ENCODE results near the gene MAN1C1.
A peak's percentile ranks its signal among the peaks of the same experiment; 100 is the strongest.

MAN1C1 gene

DNA sequence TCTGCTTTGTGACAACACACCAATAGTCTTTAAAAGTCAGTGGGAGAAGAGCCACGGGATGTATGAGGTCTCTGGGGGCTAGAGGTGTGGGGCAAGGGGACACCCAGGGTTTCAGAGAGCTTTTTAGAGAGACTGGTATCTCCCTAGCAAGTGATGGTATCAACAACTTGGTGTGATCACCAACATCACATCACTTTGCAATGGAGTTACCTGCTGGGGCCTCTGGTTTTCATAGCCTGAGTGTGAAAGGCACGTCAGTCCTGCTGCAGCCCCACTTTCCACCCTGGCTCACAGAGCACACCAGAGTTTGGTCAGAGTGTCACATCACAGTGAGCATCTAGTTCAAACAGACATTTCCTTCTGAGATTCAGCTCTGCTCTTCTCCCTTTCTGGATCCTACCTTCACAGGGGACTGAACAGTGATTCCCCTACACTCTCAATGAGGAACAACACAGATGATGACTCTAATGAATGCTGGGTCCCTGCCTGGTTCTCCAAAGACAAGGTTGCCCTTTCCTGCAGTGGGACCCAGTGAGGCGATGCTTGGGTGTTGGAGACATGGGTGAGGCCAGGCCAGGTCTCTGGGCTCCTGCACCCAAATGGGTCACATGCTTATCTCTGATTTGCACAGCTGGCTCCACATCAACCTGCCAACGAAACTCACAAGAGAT lies 2.0 kb upstream of the MAN1C1 start:
- DNase-seq = no peak

DNA sequence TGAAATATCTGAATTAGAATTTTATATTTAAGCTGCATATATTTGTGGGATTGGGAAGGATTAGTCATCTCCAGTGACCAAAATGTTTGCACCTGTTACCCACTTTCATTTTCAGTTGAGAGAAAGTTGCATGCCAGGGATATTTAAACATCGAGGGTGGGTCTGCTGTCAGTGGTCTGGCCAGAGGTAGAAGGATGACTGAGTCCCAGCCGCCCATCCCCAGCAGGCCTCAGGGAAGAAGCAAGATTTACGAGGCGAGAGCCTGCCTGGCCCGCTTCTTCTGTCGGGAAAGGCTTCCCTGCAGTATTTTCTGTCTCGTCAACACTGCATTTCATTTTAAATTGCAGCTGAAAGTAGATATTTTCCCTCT lies 1.4 kb upstream of the MAN1C1 start:
- no peak for DNase-seq

GRCh38 chr1:25615563-25616094 lies 962 bp upstream of the MAN1C1 start:
- no peak for DNase-seq

GRCh38 chr1:25616987-25617624 lies 515 bp downstream of the MAN1C1 start:
- DNase-seq = no peak

GRCh38 chr1:25617625-25618432 lies 1.2 kb downstream of the MAN1C1 start:
- DNase-seq = no peak

- no peak for DNase-seq
Observed at GRCh38 chr1:25618433-25618808, 1.8 kb downstream of the MAN1C1 start.

DNA sequence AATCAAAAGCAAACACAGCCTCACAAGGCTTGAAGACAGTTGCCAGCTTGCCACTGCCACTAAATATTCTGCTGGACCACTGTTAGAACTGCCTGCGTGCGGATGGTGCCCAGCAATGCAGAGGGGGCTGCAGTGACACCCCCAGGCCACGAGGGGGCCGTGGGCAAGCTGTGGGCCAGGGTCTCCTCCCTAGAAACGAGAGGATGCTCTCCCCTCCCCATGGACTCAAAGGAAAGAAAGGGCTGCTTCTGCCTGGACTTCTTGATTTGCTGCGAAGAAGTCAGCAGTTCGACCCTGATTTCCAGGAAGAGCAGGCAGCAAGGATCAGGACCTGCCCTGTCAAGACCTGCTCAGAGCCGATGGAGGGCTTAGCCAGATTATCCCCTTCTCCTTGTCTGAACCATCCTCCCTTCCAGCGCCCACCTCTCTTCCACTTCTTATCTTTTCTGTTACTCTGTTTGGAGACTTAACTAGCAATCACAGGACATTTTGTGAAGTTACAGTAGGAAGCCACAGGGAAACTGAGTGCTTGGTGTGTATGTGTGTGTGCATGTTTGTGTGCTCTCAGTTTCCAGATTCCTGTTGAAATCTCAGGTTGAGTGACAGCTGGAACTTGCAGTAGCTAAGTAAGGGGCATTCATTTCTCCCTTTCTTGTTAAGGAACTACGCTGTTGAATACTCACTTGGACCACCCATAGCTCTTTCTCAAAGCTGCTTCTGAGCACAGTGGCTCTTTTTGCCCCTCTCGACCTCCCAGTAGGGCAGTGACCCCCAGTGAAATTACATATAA lies 2.7 kb downstream of the MAN1C1 start:
- DNase-seq = peak; percentile 26

GRCh38 chr1:25620211-25620610 lies 3.6 kb downstream of the MAN1C1 start:
- no peak for DNase-seq

DNA sequence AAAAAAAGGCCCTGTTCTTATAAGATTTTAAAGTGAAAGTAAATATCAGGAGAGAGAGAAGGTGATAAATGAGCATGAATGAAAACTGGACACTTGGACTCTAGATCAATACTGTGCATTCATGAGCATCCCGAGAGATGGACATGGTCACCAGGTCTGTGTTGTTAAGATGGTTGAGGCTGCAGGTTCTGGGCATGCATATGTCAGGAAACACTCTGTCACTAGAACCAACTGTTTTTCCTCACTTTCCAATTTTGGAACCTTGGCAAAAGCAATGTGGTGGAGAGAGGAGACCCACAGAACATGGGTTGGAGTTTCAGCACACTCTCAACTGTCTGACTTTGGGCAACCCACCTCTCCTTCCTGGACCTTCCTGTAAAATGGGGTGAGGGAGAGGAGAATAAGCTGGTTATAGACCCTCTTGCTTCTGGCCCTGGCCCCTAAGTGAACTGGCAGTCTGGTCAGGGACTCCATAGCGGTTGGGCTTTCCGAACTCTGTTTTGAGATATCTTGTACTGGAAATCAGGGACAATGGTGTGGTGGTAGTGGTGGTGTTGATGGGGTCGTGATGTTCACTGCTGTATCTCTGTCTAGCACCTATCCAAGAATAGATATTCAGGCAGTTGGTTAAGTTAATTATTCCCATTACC lies 4.2 kb downstream of the MAN1C1 start:
- no peak for DNase-seq

- DNase-seq = no peak
Observed at GRCh38 chr1:25621876-25622275, 5.3 kb downstream of the MAN1C1 start.

GRCh38 chr1:25622531-25622930 lies 5.9 kb downstream of the MAN1C1 start:
- DNase-seq = no peak

DNA sequence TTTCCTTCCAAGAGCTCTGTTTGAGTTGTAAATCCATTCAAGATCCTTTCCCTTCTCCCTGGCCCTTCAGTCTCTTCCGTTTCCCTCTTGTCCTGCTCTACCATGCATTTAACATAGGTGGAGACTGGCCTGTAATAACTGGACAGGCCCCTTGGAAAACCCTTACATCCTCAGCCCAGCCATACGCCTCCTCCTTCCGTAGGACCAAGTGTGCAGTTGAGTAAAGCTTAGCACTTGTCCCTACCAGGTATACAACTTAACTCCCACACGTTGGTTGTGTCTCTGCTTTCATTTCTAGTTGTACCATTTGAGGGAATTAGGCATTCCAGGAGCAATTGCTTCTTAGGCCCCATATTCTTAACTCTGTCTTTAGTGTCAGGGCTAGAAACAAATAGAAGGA lies 6.4 kb downstream of the MAN1C1 start:
- no peak for DNase-seq

DNA sequence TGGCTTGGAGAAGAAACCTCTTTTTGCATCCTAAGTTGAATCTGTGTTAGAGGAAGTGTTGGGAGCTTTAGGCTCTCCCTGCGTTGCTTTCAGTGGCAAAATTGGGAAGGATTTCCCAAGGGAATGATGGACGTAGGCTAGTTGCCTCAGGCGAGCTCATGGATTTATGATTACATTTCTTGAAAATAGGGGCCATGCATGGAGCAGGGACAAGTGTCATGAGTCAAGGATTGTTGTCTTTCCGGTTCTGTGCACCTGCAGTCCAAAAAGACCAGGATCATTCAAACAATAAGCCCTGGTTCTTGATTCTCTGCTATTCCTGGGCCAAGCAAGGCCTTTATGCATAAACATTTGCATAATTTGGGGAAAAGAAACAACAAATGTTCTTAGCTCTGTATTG lies 7.1 kb downstream of the MAN1C1 start:
- no peak for DNase-seq

- no peak for DNase-seq
Observed at GRCh38 chr1:25624156-25624555, 7.6 kb downstream of the MAN1C1 start.

DNA sequence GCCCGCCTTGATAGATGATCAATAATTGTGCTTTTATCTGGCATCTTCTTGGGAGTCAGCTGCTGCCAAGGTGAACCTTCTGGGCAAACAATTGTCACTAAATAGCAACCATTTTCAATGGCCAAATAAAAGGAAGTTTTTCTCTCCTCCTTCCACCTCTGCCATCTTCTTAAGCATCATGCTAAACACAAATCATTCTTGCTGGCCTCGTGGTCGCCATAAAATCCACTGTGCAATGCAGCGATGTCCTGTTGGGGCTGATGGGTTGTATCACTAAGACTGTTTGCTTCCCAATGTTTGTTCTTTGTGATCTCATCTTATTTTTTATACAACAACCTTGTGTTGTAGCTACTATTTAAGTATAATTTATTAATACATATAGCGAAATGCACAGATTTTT lies 8.0 kb downstream of the MAN1C1 start:
- DNase-seq = no peak

GRCh38 chr1:25626018-25626417 lies 9.4 kb downstream of the MAN1C1 start:
- no peak for DNase-seq

GRCh38 chr1:25628741-25629421 lies 12.3 kb downstream of the MAN1C1 start:
- no peak for DNase-seq

GRCh38 chr1:25629836-25630235 lies 13.2 kb downstream of the MAN1C1 start:
- DNase-seq = no peak

DNA sequence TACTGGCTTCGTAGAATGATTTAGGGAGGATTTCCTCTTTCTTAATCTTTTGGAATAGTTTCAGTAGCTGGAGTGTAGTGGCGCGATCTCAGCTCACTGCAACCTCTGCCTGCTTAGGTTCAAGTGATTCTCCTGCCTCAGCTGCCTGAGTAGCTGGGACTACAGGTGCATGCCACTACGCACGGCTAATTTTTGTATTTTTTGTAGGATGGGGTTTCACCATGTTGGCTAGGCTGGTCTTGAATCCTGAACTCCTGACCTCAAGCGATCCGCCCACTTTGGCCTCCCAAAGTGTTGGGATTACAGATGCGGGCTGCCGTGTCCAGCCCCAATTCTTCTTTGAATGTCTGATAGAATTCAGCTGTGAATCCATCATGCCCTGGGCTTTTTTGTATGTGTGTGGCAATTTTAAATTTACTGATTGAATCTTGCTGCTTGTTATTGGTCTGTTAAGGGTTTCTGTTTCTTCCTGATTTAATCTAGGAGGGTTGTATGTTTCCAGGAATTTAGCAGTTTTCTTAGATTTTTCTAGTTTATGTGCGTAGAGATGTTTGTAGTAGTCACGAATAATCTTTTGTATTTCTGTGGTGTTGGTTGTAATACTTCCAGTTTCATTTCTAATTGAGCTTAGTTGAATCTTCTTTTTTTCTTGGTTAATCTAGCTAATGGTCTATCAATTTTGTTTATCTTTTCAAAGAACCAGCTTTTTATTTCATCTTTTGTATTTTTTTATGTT lies 15.3 kb downstream of the MAN1C1 start:
- DNase-seq = no peak

DNA sequence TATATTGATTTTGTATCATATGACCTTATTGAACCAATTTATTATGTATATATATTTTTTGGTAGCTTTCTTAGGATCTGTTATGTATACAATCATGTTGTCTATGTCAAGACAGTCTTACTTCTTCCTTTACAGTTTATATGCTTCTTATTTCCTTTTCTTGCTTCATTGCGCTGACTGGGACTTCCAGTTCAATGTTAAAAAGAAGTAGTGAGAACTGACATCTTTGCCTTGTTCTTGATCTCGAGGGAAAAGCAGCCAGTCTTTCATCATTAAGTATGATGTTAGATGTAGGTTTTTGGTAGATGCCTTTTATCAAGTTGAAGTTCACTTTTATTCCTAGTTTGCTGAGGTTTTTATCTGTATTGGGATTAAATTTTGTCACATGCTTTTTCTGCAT lies 17.5 kb downstream of the MAN1C1 start:
- no peak for DNase-seq

- DNase-seq = no peak
Observed at GRCh38 chr1:25634896-25635295, 18.3 kb downstream of the MAN1C1 start.

All from NCI-H1436 (cell line).